Activated CD8-positive, alpha-beta memory T cell treated with anti-CD3 and anti-CD28 coated beads for 36 hours (primary cell): ENCODE data around the gene SEPHS2. TPM values are rescaled to one million over a fixed set of nuclear protein-coding genes. Genes with fewer than 3 reads are reported as not detected.

ENCODE experiments used
- CTCF ChIA-PET: fragments of 350-600 bp; sonication (Branson Sonifier 250); formaldehyde crosslinking; loops from one replicate; lab custom pipeline; 2021; ENCODE audit warnings: antibody characterized with exemption; lab: Charles Lee
- POLR2A ChIA-PET: fragments of 350-600 bp; sonication (Branson Sonifier 250); formaldehyde crosslinking; loops from one replicate; lab custom pipeline; 2021; ENCODE audit warnings: antibody characterized with exemption; lab: Charles Lee
- total RNA-seq, 2 experiments: library from RNA; stranded (reverse); gene quantifications; one replicate each; pipeline ENCODE4 v1.2.3, GENCODE V29; 2021

SEPHS2 gene
- total RNA-seq, 2 experiments from 2014 or later = 70.8 to 71.3 TPM

DNA sequence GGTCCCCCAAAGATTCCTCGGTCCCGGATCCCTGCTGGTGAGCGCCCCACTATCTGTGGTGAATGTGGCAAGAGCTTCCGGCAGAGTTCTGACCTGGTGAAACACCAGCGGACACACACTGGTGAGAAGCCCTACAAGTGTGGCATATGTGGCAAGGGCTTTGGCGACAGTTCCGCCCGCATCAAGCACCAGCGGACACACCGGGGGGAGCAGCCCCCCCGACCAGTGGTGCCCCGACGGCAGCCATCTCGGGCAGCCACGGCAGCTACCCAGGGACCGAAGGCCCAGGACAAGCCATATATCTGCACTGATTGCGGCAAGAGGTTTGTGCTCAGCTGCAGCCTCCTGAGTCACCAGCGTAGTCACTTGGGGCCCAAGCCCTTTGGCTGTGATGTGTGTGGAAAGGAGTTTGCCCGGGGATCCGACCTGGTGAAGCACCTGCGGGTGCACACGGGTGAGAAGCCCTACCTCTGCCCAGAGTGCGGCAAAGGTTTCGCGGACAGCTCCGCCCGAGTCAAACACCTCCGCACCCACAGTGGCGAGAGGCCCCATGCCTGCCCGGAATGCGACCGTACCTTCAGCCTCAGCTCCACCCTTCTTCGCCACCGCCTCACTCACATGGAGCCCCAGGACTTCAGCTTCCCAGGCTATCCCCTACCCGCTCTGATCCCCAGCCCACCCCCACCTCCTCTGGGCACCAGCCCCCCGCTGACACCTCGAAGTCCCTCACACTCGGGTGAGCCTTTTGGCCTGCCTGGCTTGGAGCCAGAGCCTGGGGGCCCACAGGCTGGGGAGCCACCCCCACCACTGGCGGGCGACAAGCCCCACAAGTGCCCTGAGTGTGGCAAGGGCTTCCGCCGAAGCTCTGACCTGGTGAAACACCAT lies 47.7 kb downstream of the SEPHS2 start:
- POLR2A ChIA-PET = interaction anchor here (0.9 to 1.9 kb wide), 3 partner anchors 9 to 20 kb away, joined by 3 to 7 read pairs (median 4); partner anchors contain the start of genes SEPTIN1 and ZNF771
- CTCF ChIA-PET = interaction anchor here (0.6 to 1.7 kb wide), 2 partner anchors 9 to 110 kb away, joined by 4 to 10 read pairs; partner anchors contain the start of gene ZNF771

DNA sequence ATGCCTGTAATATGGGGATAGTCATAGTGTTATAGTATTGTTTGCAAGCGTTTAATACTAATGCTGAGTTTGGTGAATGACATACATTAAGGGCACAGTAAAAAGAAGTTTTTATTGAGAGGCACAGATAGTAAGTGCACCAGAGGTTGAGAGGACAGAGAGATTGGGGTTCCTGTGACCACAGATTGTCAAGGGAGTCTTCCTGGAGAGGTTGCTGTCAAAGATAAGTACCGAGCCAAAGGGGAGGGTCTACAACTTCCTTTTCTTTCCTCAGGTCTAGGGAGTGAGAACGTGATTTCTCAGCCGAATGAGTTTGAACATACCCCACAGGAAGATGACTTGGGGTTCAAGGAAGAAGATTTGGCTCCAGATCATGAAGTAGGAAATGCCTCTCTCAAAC lies 48.6 kb downstream of the SEPHS2 start:
- ChIA-PET POLR2A (interaction anchor here (1.1 to 1.8 kb wide), 2 partner anchors 12 to 14 kb away, joined by 3 to 6 read pairs; partner anchors contain the start of gene SEPTIN1), CTCF (interaction anchor here (1.0 to 2.7 kb wide), 3 partner anchors 10 to 218 kb away, joined by 3 to 15 read pairs (median 10); partner anchors contain the start of gene ZNF771)

DNA sequence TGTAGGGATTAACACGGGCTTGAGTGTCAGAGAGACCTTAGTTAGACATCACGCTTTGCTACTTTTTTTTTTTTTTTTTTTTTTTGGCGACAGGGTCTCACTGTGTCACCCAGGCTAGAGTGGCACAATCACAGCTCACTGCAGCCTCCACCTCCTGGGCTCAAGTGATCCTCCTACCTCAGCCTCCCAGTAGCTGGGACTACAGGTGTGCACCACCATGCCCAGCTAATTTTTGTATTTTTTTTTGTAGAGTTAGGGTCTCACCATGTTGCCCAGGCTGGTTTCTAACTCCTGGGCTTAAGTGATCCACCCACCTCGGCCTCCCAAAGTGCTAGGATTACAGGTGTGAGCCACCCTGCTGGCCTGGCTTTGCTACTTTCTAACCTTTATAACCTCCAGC lies 49.0 kb downstream of the SEPHS2 start:
- ChIA-PET CTCF (interaction anchor here (1.0 to 3.2 kb wide), 6 partner anchors 11 to 219 kb away, joined by 3 to 15 read pairs (median 10); partner anchors contain the start of gene ZNF771), POLR2A (interaction anchor here (1.8 to 1.9 kb wide), 2 partner anchors 13 to 14 kb away, joined by 6 to 10 read pairs; partner anchors contain the start of gene SEPTIN1)

- ChIA-PET POLR2A (interaction anchor here (1.5 to 1.9 kb wide), 3 partner anchors 11 to 13 kb away, joined by 6 to 10 read pairs (median 10); partner anchors contain the start of genes SEPTIN1 and ZNF771), CTCF (interaction anchor here (0.6 to 3.2 kb wide), 9 partner anchors 11 to 219 kb away, joined by 3 to 15 read pairs (median 8); partner anchors contain the start of genes DCTPP1 and ZNF771)
Observed at GRCh38 chr16:30395992-30396585, 49.6 kb downstream of the SEPHS2 start.

DNA sequence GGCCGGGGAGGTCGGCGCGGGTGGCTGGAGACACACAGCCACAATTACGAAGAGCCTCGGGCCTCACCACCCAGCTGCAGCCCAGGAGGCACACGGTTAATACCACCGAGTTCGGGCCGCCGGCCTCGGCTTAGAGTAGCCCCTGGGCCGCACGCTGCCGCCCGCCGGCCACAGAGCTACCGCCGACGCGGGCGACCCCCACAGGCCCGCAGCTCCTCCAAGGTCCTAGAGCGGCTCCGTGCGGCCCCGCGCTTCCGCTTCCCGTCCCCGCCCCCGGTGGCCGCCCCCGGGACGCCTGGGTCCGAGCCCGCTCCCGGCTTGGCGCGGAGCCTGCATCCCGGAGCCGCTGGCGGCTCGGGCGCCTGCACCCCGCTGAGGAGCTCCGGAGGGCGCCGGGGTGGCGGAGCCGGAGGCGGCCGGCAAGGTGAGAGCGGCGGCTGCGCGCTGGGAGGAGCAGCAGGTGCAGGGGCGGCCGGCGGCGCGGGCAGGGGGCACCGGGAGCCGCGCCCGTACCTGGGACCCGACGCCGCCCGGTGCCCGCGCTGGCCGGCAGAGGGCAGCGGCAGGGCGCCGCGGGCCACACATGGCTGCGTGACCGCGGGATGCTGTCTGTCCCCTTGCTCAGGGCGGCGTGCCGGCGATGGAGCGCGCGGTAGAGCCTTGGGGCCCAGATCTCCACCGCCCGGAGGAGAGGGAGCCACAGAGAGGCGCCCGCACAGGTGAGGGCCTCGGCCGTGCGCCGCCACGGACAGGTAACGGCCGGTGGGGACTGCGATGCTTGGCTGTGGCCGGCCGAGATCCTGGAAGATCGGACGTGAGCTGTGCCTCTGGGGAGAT lies 50.3 kb downstream of the SEPHS2 start, which contains the start of gene ZNF48:
Gene ZNF48 (plus strand): TSS at position 266 of the 837 bp plus-strand sequence. CDS start 375 bp downstream, at position 641.
- ChIA-PET CTCF (interaction anchor here (0.6 to 3.2 kb wide), 10 partner anchors 12 to 255 kb away, joined by 3 to 15 read pairs (median 6); partner anchors contain the start of genes DCTPP1 and ZNF771), POLR2A (interaction anchor here (0.5 to 1.9 kb wide), 5 partner anchors 12 to 40 kb away, joined by 4 to 10 read pairs (median 8); partner anchors contain the start of genes CD2BP2, SEPTIN1 and ZNF771)

DNA sequence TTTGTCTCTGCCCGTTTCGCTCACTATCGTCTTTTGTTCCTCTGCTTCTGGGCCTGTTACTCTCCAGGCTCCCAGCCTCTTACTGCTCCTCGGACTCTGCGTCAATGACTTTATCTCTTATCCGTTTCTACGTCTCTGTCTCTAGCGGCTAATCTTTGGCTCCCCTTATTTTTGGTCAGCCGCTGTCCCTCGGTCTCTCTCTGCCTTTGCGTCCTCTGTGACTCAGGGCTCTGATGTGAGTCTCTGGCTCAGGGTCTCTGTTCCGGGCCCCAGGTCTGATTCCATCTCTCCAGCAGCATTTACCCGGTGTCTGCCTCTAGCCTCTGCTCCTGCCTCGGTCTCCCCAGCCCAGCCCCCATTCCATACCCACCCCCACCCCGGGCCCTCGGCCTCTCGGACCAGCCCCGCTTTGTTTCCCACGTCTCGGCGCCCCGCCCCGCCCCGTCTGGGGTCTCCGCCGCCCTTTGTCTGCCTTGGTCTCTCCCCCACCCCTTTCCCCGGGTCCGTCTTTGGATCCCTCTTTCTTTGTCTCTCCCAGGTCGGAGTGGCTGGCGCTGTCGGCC lies 51.0 kb downstream of the SEPHS2 start:
- ChIA-PET CTCF (interaction anchor here (0.8 to 3.2 kb wide), 8 partner anchors 13 to 255 kb away, joined by 3 to 15 read pairs (median 9); partner anchors contain the start of genes DCTPP1 and ZNF771), POLR2A (interaction anchor here (0.5 to 1.9 kb wide), 5 partner anchors 12 to 39 kb away, joined by 3 to 10 read pairs (median 8); partner anchors contain the start of genes CD2BP2, SEPTIN1 and ZNF771)

Other genes starting within 250 kb of the SEPHS2 start
- gene SULT1A3, start 246.6 kb downstream of the SEPHS2 start, total RNA-seq = 10 to 100 TPM; 11.6 to 12.7 TPM
- 1 to 10 TPM; 7.7 to 8.6 TPM for gene NPIPB13, start 197.4 kb downstream of the SEPHS2 start, total RNA-seq
- gene CD2BP2, start 90.6 kb downstream of the SEPHS2 start, total RNA-seq = 10 to 100 TPM; 77.8 to 80.4 TPM
- gene TBC1D10B, start 75.4 kb downstream of the SEPHS2 start, total RNA-seq = 10 to 100 TPM; 56.9 to 57.8 TPM
- gene MYL11, start 71.1 kb downstream of the SEPHS2 start, total RNA-seq = 1 to 10 TPM in 1 of 2 experiments, under 1 TPM in 1; 0.80 to 1.6 TPM
- gene SEPTIN1, start 63.3 kb downstream of the SEPHS2 start, total RNA-seq = 100 to 1,000 TPM; 186 to 194 TPM
- 10 to 100 TPM; 16.9 to 18.2 TPM for gene ZNF48, start 50.5 kb downstream of the SEPHS2 start, total RNA-seq
- 1 to 10 TPM; 7.5 to 8.3 TPM for gene ZNF771, start 38.3 kb downstream of the SEPHS2 start, total RNA-seq
- 100 to 1,000 TPM; 182 TPM for gene DCTPP1, start 15.8 kb downstream of the SEPHS2 start, total RNA-seq
- gene ITGAL, start 26.9 kb upstream of the SEPHS2 start, total RNA-seq = 100 to 1,000 TPM; 222 to 233 TPM
- gene ZNF768, start 80.7 kb upstream of the SEPHS2 start, total RNA-seq = 10 to 100 TPM; 14.6 to 15.7 TPM
- 10 to 100 TPM; 13.6 to 15.0 TPM for gene ZNF747, start 89.0 kb upstream of the SEPHS2 start, total RNA-seq
- 10 to 100 TPM; 14.1 to 15.0 TPM for gene ZNF764, start 112.5 kb upstream of the SEPHS2 start, total RNA-seq
- gene ZNF688, start 125.8 kb upstream of the SEPHS2 start, total RNA-seq = 10 to 100 TPM in 1 of 2 experiments, 1 to 10 TPM in 1; 9.4 to 10.0 TPM
- gene ZNF785, start 139.8 kb upstream of the SEPHS2 start, total RNA-seq = 10 to 100 TPM; 13.8 to 14.5 TPM
- 10 to 100 TPM; 12.5 to 12.7 TPM for gene ZNF689, start 164.5 kb upstream of the SEPHS2 start, total RNA-seq
- 10 to 100 TPM; 87.8 to 95.1 TPM for gene PRR14, start 205.1 kb upstream of the SEPHS2 start, total RNA-seq
- gene FBRS, start 212.6 kb upstream of the SEPHS2 start, total RNA-seq = 100 to 1,000 TPM; 107 to 119 TPM